HG03025 (cell line): Measurements from ENCODE around the gene RAD9A.
"Not testable (repeated sequence)": the region's sequence is repeated elsewhere in the genome, so short reads cannot be mapped to it uniquely, and the experiment has no call there.

Experiments
- ATAC-seq: cut with Tn5 transposase; IDR thresholded peaks from one replicate; pipeline ENCODE4 v1.9.1; 2021; ENCODE audit warnings: mild to moderate bottlenecking, moderate library complexity; ENCODE audit not compliant: unreplicated experiment, low FRiP score

RAD9A gene

DNA sequence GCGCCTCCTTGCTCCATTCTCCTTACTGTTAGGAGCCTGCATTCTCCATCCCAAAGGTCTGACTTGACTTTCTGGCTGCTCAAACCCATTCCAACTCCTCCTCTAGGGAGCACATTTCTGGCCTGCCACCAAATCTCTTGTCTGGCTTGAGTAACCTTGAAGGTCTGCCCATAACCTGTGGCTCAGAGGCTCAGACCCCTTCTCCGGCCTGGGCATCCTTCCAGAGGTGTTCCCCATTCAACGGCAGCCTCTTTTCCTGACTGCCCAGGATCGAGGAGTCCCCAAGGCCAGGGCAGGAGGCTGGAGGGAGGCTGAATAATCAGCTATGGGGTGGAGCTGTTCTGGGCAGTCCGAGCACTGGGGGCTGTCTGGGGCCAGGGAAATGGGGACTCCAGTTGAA lies 2.2 kb downstream of the RAD9A start:
- no peak for ATAC-seq

DNA sequence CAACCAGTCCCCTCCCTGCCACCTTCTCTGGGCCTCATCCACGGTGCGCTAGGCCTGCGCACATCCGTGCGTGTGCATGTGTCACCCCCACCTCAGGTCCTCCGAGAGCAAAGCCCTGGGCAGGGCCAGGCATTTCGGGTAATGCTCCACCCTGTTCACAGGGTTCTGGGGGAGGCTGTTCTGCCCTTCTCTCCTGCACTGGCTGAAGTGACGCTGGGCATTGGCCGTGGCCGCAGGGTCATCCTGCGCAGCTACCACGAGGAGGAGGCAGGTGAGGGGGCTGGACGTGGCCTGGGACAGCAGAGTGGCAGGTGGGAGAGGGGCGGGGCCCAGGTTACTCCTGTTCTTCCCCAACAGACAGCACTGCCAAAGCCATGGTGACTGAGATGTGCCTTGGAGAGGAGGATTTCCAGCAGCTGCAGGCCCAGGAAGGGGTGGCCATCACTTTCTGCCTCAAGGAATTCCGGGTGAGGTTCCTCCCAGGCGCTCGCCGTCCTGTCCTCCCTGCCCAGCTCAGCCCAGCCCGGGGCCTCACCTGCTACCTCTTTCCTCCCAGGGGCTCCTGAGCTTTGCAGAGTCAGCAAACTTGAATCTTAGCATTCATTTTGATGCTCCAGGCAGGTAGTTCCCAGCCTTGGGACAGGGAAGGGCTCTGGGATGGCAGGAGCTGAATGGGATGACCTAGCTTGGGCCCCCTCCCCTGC lies 3.9 kb downstream of the RAD9A start:
- ATAC-seq = no peak

DNA sequence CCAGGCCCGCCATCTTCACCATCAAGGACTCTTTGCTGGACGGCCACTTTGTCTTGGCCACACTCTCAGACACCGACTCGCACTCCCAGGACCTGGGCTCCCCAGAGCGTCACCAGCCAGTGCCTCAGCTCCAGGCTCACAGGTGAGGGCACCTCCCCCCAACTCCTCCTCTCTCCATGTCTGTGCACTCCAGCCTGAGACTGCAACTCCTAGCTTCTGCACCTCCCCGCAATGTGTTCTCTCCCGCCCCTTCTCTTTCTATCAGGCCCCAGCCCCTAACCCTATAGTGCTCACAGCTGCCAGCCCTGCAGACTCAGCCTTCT lies 4.4 kb downstream of the RAD9A start:
- ATAC-seq = no peak

DNA sequence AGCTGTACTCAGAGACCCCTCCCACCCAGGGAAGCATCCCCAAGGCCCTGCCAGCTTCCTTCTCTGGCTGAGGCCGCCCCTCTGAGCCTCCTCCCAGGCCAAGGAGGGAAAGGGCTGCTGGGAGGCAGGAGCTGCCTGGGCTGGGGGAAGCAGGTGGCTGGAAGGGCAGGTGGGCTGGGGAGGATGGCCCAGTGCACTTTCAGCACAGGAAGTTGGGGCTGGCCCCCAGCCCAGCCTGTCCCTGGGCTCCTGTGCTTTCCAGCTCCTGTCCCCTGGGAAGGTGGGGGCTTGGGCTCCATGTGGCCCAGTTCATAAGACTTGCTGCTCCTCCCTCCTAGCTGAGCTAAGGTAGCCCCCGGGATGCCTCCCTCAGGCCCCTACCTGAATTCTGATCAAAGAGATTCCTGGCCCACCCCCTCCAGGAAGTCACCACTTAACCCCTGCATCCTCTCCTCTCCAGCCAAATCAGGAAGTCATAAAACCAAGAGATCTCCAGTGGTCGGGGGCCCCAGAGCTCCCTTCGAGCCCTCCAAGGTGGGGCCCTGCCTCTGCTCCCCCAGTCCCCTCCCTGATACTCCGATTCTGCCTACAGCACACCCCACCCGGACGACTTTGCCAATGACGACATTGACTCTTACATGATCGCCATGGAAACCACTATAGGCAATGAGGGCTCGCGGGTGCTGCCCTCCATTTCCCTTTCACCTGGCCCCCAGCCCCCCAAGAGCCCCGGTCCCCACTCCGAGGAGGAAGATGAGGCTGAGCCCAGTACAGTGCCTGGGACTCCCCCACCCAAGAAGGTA lies 5.0 kb downstream of the RAD9A start:
- ATAC-seq = no peak

DNA sequence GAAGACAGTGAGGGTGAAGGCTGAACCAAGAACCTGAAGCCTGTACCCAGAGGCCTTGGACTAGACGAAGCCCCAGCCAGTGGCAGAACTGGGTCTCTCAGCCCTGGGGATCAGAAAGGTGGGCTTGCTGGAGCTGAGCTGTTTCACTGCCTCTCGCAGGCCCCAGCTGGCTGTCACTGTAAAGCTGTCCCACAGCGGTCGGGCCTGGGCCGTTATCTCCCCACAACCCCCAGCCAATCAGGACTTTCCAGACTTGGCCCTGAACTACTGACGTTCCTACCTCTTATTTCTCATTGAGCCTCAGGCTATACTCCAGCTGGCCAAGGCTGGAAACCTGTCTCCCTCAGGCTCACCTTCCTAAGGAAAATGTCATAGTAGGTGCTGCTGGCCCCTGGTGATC lies 5.8 kb downstream of the RAD9A start:
- ATAC-seq = no peak

DNA sequence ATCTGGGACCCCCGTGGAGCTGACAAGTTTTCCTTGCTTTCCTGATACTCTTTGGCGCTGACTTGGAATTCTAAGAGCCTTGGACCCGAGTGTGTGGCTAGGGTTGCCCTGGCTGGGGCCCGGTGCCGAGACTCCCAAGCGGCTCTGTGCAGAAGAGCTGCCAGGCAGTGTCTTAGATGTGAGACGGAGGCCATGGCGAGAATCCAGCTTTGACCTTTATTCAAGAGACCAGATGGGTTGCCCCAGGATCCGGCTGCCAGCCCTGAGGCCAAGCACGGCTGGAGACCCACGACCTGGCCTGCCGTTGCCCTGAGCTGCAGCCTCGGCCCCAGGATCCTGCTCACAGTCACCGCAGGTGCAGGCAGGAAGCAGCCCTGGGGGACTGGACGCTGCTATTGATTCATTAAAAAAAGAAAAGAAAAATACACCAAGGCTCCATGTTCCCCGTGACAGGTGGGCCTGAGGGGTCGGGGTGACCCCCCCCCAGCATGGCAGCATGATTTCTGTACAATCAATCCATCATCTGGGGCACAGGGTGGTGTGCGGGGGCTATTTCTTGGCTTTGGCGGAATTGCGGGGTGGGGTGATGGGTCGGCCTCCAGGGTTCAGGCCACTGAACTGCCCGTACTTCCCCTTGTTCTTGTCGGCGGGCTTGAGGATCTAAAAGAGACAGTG lies 6.3 kb downstream of the RAD9A start:
- ATAC-seq = no peak

DNA sequence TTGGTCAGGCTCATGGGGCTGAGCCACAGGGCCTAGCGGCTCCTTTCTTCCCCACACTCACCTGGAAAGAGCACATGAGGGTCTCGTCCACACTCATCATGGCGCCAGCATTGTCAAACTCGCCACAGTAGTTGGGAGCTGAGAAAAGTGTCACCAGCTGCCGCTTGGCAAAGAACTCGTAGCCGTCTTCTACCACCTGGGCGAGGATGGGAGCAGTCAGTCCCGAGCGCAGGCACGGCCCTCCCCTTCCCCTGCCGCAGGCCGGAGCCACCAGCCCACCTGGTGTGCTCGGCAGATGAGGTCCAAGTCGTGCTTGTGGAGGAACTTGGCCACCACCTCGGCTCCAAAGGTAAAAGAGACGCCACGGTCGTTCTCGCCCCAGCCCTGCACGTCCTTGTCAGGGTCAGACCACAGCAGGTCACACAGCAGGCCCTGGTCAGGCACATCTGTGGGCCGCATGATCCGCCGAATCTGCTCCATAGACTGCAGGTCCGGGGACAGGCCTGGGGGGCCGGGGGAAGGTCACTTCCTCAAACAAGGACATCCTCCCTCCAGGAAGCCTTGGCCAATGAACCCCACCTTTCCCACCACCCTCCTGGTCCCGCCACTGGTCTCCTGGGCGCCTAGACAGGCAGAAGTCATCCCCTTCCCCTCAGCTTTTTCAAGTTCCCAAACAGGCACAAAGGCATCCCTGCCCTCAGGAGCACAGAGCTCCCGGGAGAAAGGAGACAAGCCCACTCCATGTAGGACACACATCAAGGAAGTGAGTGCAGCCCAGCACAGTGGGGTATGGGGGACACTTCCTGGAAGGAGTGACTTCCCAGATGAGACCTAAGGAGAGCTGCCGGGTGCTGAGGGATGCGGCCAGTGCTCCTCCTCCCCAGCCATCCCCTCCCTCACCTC lies 7.1 kb downstream of the RAD9A start:
- ATAC-seq = no peak

DNA sequence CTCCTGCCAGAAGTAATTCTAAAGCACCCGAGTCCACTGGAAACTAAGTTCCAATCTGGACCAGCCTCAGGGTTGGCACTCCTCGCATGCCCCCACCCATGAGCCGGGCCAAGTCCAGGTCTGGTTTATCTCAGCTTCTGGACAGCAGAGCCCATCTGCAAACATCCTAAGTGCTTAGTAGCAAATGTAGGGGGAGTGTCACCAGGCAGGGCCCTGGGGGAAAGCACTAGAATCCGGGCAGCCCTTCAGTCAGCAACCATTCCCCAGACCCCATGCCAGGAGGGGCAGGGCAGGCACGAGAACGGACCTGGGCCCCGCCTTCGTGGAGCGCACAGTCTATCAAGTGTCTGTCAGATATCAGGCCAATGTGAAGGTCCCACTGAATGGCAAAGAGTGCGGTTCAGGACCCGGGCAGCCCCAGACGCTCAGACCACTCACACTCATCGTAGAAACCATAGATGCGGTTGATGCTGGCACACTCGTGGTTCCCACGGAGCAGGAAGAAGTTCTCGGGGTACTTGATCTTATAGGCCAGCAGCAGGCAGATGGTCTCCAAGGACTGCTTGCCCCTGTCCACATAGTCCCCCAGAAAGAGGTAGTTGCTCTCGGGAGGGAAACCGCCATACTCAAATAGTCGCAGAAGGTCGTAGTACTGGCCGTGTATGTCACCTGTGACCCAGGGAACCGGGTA lies 8.6 kb downstream of the RAD9A start:
- ATAC-seq = no peak

DNA sequence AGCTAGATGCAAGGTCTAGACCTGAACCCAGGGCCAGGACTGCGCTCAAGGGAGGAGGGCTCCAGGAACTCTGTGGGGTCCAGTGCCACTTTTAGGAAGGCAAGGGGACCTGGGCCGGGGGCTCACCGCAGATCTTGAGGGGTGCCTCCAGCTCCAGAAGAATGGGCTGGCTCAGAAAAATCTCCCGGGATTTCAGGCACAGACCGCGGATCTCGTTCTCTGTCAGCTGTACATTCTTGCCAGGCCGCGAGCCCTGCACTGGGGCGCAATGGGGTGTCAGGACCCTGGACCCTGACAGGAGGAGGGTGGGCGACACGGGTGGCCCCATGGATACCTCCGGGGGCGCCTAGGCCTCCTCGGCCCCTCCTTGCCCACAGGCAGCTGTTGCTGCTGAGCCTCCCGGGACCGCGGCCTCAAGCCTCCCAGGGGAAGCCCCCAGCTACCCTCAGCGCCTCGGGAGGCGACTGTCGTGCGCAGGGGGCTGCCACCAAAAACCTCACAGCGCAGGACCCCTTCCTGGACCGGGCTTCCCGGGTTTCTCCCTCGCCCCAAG lies 9.2 kb downstream of the RAD9A start:
- ATAC-seq = peak; percentile 9

DNA sequence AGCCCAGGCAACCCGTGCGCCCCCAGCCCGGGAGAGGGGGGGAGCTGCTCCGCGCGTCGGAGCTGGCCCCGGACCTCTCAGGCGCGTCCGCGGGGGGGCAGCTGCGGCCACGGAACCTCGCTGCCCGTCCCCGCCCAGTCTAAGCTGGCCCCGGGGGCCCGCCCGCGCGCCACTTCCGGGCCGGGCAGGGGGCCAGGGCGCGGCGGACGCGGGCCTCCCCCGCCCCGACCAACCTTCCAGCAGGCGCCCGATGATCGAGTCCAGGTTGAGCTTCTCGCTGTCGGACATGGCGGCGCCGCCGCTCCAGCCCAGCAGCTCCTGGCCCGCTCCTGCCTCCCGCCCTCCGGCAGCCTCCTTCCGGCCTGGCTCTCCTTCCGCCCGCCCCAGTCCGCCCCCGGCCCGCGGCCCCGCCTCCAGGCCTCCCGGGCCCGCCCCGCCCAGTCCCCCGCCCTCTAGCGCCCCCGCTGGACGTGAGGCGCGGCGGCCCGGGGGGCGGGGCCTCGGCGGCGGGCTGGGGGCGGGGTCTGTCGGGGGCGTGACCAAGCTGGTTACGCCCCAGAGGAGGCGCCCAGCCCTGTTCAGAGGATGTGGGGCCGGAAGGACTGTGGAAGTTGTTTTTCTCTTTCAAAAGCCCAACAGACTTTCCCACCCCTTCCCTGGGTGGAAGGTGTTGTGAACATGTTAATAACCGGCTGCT lies 9.9 kb downstream of the RAD9A start, which contains the start of gene PPP1CA:
TSS of gene PPP1CA (minus strand) at position 364 of the 697 bp plus-strand sequence. CDS start at position 288, 76 bp downstream.
- peak; percentile 52 for ATAC-seq

DNA sequence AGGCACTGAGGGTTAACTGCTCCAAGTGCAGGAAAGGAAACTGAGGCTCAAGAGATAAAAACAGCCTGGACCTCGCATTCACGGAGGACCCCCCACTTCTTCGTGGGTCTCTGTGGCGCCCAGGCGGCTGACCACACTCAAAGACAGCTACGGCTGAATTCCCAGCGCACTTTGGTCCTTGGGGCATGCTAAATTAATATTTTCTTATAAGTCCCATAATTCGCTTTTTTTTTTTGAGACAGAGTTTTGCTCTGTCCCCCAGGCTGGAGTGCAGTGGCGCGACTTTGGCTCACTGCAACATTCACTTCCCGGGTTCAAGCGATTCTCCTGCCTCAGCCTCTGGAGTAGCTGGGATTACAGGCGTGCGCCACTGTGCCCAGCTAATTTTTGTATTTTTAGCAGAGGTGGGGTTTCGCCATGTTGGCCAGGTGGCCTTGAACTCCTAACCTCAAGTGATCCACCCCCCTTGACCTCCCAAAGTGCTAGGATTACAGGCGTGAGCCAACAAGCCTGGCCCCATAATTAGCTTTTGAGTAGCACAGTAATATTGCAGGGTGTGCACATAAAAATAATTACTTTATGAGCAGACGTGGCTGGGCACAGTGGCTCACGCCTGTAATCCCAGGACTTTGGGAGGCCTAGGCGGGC lies 10.5 kb downstream of the RAD9A start:
- ATAC-seq = not testable (repeated sequence)

DNA sequence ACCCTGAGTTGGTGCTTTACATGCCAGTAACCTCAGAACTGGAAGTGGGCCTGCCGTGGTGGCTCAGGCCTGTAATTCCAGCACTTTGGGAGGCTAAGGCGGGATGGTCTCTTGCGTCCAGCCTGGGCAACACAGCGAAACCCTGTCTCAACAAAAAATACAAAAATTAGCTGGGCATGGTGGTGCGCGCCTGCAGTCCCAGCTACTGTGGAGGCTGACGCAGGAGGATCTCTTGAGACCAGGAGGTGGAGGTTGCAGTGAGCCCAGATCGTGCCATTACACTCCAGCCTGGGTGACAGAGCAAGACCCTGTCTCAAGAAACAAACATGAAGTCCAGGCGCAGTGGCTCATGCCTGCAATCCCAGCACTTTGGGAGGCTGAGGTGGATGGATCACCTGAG lies 11.3 kb downstream of the RAD9A start:
- not testable (repeated sequence) for ATAC-seq

DNA sequence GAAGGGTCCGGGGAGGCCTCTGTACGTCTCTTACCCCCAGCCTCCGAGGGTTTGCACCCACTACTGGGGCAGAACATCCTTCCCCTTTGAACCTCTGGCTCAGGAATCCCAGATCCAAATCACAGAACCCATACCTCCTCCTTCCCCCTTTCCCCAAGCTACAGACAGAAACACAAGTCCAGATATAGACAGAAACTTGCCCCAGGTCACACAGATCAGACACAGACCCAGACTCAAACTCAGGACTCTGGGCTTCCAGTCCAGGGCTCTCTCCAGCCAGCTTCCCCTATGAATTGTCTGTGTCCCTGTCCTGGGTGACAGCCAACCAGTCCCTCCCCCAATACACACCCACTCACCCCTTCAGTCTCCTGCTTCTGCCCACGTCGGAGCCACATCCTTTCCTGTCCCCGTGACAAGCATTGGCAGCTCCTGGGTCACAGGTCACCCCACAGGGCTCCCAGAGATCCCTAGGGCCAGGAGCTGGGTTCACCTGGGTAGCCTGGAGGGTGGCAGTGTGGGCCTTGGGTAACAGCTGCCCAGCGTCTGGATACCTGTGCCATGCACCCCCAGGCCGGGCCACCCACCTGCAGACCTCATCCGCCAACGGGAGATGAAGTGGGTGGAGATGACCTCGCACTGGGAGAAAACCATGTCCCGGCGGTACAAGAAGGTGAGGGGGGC lies 12.9 kb downstream of the RAD9A start:
- ATAC-seq = no peak

DNA sequence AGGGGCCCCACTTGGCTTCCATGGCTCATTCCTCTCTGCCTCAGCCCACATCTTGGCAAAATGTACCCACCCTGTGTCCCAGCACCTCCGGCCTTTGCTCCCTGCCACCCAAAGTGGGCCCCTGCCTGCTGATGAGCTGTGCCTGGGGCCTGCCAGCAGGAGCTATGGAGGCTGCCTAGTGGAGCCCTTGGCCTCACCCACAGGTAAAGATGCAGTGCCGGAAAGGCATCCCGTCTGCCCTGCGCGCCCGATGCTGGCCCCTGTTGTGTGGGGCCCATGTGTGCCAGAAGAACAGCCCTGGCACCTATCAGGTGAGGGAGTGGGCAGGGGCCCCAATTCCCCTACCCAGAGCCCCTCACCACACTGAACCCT lies 13.4 kb downstream of the RAD9A start:
- no peak for ATAC-seq

DNA sequence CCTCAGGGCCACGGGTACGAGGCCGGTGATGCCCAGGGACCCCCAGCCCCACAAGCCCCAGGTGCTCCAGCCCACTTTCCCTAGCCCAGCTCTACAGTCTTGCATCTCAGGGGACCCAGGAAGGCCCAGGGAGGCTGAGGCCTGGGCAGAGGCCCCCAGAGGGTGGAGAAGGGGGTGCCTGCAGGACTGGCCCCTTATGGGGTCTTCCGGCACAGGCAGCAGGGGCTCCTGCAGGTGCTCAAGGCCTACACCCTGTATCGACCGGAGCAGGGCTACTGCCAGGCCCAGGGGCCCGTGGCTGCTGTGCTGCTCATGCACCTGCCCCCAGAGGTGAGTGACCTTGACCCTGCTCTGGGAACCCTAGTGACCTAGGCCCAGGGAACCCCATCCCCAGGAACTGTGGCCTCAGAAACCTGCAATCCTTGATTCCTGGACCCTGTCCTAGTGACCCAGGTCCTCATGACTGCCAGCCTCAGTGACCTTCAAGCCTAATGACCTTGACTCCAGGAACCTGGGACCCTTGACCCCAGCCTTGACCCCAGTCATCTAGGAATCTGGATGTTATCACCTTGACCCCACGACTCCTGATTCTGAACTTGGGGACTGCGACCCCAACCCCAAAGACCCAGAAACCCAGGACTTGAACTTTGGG lies 14.0 kb downstream of the RAD9A start:
- ATAC-seq = no peak

DNA sequence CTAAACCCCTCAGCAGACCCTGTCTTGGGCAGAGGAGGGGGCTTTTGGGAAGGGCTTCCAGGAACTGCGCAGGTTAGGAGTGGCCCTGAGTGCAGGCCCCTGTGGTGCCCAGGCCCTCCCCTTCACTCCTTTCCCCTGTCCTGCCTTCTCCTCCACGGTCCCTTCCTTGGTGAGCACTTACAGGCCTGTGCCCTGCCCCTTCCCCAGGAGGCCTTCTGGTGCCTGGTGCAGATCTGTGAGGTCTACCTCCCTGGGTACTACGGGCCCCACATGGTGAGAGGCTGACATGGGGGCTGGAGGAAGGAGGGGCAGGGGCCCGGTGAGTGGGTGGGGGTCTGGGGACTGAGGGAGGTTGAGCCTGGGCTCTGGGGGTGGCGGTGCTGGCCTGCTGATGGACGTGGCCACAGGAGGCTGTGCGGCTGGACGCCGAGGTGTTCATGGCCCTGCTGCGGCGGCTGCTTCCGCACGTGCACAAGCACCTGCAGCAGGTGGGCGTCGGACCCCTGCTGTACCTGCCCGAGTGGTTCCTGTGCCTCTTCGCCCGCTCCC lies 14.7 kb downstream of the RAD9A start:
- ATAC-seq = no peak

DNA sequence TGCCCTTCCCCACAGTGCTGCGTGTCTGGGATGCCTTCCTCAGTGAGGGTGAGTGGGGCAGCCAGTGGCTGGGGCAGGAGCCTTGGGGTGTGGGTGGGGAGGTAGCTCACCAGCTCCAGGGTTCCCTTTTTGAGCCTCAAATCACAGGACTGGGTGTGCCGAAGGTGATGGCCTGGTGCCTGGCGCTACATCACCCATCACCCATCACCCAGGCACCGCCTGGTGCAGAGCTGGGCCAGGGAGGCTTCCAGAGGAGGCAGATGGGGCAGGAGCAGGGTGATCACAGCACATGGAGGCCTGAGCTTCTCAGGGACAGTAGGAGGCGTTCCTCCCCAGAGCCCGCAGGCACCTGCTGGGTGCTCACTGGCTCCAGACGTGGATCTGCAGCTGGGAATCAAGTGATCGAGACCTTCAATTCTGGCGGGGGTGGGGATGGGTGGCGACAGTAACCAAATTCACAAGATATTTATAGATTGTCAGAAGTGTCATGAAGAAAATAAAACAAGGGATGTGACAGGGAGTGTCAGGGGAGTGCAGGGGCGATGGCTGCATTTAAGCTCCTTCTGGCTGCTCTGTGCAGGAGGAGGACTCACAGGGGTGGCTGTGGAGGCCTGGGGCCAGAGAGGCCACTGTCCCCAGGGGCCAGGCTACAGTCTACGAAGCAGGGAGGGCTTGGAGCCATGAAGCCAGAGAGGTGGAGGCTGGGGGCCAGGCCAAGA lies 15.3 kb downstream of the RAD9A start:
- no peak for ATAC-seq
